ENCODE results near the gene AP1S3.
A peak's percentile ranks its signal among the peaks of the same experiment; 100 is the strongest.

The AP1S3 gene

DNA sequence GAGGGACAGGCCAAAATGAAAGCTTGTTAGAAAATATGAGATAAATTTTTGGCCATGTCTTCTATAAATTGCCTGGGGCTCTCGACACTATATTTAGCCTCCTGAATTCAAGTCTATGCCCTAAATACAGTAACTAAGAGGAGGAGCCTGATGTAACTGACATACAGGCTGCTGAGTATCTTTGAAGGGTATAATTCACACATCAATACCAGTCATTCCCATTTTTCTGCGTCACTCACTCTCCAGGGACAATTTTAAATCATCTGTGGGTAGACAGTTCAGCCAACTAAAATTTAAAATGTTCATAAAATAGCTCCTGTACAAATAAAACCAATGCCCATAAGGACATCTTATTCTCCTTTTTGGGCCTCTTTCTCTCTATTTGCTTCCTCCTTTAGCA lies 105.9 kb downstream of the AP1S3 start:
- no peak overlapping the region for H3K27ac ChIP-seq (ENCODE audit: low read length)
- no peak overlapping the region for H3K4me3 ChIP-seq (ENCODE audit: low read length)
- no peak overlapping the region for H3K9ac ChIP-seq (ENCODE audit: low read length)
- peaks cover 11% of the 10 kb centered on the region for H3K4me1 ChIP-seq (ENCODE audit: control insufficient read depth, low read depth, low read length)
- H3K36me3 ChIP-seq (ENCODE audit: control insufficient read depth, low read depth, low read length) = no peaks in the 10 kb centered on the region
- H3K27me3 ChIP-seq (ENCODE audit: control insufficient read depth, insufficient read depth, low read length) = no peaks in the 10 kb centered on the region
- H3K9me3 ChIP-seq (ENCODE audit: control insufficient read depth, low read depth, low read length) = no peaks in the 10 kb centered on the region

DNA sequence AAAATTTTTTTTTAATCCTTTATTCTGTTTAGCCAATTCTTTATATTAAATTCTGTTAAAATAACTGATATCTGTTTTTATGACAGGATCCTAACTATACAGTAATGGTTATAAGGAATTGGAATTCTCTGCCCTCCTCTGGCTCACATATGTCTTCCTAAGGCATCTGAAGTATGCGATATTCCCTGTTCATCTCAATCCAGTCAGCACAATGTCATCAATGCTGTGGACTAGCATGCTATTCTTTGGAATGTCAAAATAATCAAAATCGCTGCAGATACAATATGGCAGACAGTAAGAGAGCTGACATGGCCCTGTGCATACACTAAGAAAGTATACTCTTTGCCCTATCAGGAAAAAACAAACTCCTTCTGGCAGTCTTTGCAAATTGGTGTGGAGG lies 107.6 kb downstream of the AP1S3 start:
- peaks cover 27% of the 10 kb centered on the region for H3K4me1 ChIP-seq (ENCODE audit: control insufficient read depth, low read depth, low read length)
- no peaks in the 10 kb centered on the region for H3K27me3 ChIP-seq (ENCODE audit: control insufficient read depth, insufficient read depth, low read length)
- no peak overlapping the region for H3K4me3 ChIP-seq (ENCODE audit: low read length)
- no peaks in the 10 kb centered on the region for H3K36me3 ChIP-seq (ENCODE audit: control insufficient read depth, low read depth, low read length)
- no peak overlapping the region for H3K9ac ChIP-seq (ENCODE audit: low read length)
- H3K27ac ChIP-seq (ENCODE audit: low read length) = no peak overlapping the region
- no peaks in the 10 kb centered on the region for H3K9me3 ChIP-seq (ENCODE audit: control insufficient read depth, low read depth, low read length)

GRCh38 chr2:223727562-223727961 lies 109.8 kb downstream of the AP1S3 start:
- Histone ChIP-seq H3K27ac (ENCODE audit: low read length) (no peak overlapping the region), H3K9ac (ENCODE audit: low read length) (no peak overlapping the region), H3K9me3 (ENCODE audit: control insufficient read depth, low read depth, low read length) (no peaks in the 10 kb centered on the region), H3K4me1 (ENCODE audit: control insufficient read depth, low read depth, low read length) (peaks cover 36% of the 10 kb centered on the region), H3K4me3 (ENCODE audit: low read length) (no peak overlapping the region), H3K27me3 (ENCODE audit: control insufficient read depth, insufficient read depth, low read length) (no peaks in the 10 kb centered on the region), H3K36me3 (ENCODE audit: control insufficient read depth, low read depth, low read length) (no peaks in the 10 kb centered on the region)

- Histone ChIP-seq H3K36me3 (ENCODE audit: control insufficient read depth, low read depth, low read length) (no peaks in the 10 kb centered on the region), H3K9me3 (ENCODE audit: control insufficient read depth, low read depth, low read length) (no peaks in the 10 kb centered on the region), H3K27me3 (ENCODE audit: control insufficient read depth, insufficient read depth, low read length) (no peaks in the 10 kb centered on the region), H3K27ac (ENCODE audit: low read length) (peak overlapping the region; percentile 86), H3K9ac (ENCODE audit: low read length) (peak overlapping the region; percentile 67), H3K4me1 (ENCODE audit: control insufficient read depth, low read depth, low read length) (peaks cover 36% of the 10 kb centered on the region), H3K4me3 (ENCODE audit: low read length) (no peak overlapping the region)
Observed at GRCh38 chr2:223725986-223726970, 111.1 kb downstream of the AP1S3 start.

DNA sequence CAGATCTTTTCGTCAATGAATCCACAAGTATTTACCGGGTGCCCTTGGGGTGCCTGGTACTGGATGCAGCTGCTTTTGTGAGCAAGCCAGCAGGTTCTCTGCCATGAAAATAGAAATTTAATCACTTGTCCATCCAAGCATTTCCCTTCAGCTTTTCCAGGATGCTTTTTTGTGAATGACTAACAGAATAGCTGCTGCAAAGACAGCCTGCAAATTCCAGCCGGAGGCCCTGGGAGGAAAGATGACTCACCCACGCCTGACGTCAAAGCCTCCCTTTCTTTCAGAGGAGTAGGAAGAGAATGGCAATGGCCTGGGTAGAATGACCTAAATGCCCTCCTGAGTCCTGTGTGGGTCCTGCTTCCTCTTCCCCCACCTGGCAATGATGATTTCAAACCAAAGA lies 111.9 kb downstream of the AP1S3 start:
- Histone ChIP-seq H3K9ac (ENCODE audit: low read length) (peak overlapping the region; percentile 67), H3K9me3 (ENCODE audit: control insufficient read depth, low read depth, low read length) (no peaks in the 10 kb centered on the region), H3K4me3 (ENCODE audit: low read length) (peak overlapping the region; percentile 44), H3K27ac (ENCODE audit: low read length) (peak overlapping the region; percentile 86), H3K4me1 (ENCODE audit: control insufficient read depth, low read depth, low read length) (peaks cover 36% of the 10 kb centered on the region), H3K27me3 (ENCODE audit: control insufficient read depth, insufficient read depth, low read length) (no peaks in the 10 kb centered on the region), H3K36me3 (ENCODE audit: control insufficient read depth, low read depth, low read length) (no peaks in the 10 kb centered on the region)

GRCh38 chr2:223724861-223725260 lies 112.5 kb downstream of the AP1S3 start:
- H3K27ac ChIP-seq (ENCODE audit: low read length) = peak overlapping the region; percentile 86
- H3K9me3 ChIP-seq (ENCODE audit: control insufficient read depth, low read depth, low read length) = no peaks in the 10 kb centered on the region
- H3K4me1 ChIP-seq (ENCODE audit: control insufficient read depth, low read depth, low read length) = peaks cover 36% of the 10 kb centered on the region
- peak overlapping the region; percentile 67 for H3K9ac ChIP-seq (ENCODE audit: low read length)
- H3K27me3 ChIP-seq (ENCODE audit: control insufficient read depth, insufficient read depth, low read length) = no peaks in the 10 kb centered on the region
- H3K36me3 ChIP-seq (ENCODE audit: control insufficient read depth, low read depth, low read length) = no peaks in the 10 kb centered on the region
- H3K4me3 ChIP-seq (ENCODE audit: low read length) = peak overlapping the region; percentile 44

- Histone ChIP-seq H3K36me3 (ENCODE audit: control insufficient read depth, low read depth, low read length) (no peaks in the 10 kb centered on the region), H3K4me3 (ENCODE audit: low read length) (peak overlapping the region; percentile 55), H3K9me3 (ENCODE audit: control insufficient read depth, low read depth, low read length) (no peaks in the 10 kb centered on the region), H3K9ac (ENCODE audit: low read length) (peak overlapping the region; percentile 67), H3K4me1 (ENCODE audit: control insufficient read depth, low read depth, low read length) (peaks cover 36% of the 10 kb centered on the region), H3K27me3 (ENCODE audit: control insufficient read depth, insufficient read depth, low read length) (no peaks in the 10 kb centered on the region), H3K27ac (ENCODE audit: low read length) (peak overlapping the region; percentile 86)
Observed at GRCh38 chr2:223723954-223724411, 113.4 kb downstream of the AP1S3 start.

DNA sequence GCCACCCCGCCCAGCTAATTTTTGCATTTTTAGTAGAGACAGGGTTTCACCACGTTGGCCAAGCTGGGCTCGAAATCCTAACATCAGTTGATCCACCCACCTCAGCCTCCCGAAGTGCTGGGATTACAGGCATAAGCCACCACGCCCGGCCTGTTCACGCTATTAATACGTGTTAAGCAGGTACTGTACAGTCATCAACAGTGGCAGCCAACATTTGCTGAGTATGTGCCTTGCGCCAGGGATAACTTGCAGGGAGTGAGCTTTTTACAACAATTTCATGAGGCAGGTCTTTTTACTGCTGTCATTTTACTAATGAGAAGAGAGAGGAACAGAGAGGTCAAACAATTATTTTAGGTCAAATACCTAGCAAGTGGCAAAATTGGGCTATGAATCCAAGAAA lies 115.2 kb downstream of the AP1S3 start:
- H3K9ac ChIP-seq (ENCODE audit: low read length) = no peak overlapping the region
- H3K4me3 ChIP-seq (ENCODE audit: low read length) = peak overlapping the region; percentile 0
- no peaks in the 10 kb centered on the region for H3K9me3 ChIP-seq (ENCODE audit: control insufficient read depth, low read depth, low read length)
- H3K27me3 ChIP-seq (ENCODE audit: control insufficient read depth, insufficient read depth, low read length) = no peaks in the 10 kb centered on the region
- no peak overlapping the region for H3K27ac ChIP-seq (ENCODE audit: low read length)
- H3K36me3 ChIP-seq (ENCODE audit: control insufficient read depth, low read depth, low read length) = no peaks in the 10 kb centered on the region
- peaks cover 31% of the 10 kb centered on the region for H3K4me1 ChIP-seq (ENCODE audit: control insufficient read depth, low read depth, low read length)

DNA sequence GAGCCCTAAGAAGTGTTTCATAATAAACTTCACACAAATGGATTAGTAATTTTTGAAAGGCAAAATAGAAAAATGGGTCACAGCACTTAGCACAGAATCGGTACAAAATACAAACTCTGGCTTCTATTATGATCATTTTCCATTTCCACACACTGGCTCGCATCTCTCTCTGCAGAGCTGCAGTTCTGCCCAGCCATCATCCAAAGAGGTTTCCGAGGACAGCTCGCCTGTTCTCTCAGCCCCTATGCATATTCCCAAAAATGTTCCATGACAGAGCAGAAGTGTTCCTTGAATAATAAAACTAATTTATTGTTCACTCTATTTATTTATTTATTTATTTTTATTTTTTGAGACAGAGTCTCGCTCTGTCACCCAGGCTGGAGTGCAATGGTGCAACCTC lies 115.6 kb downstream of the AP1S3 start:
- H3K4me1 ChIP-seq (ENCODE audit: control insufficient read depth, low read depth, low read length) = peaks cover 26% of the 10 kb centered on the region
- H3K9ac ChIP-seq (ENCODE audit: low read length) = no peak overlapping the region
- H3K4me3 ChIP-seq (ENCODE audit: low read length) = no peak overlapping the region
- no peaks in the 10 kb centered on the region for H3K27me3 ChIP-seq (ENCODE audit: control insufficient read depth, insufficient read depth, low read length)
- H3K9me3 ChIP-seq (ENCODE audit: control insufficient read depth, low read depth, low read length) = no peaks in the 10 kb centered on the region
- no peak overlapping the region for H3K27ac ChIP-seq (ENCODE audit: low read length)
- H3K36me3 ChIP-seq (ENCODE audit: control insufficient read depth, low read depth, low read length) = peaks cover under 1% of the 10 kb centered on the region

- Histone ChIP-seq H3K27me3 (ENCODE audit: control insufficient read depth, insufficient read depth, low read length) (no peaks in the 10 kb centered on the region), H3K36me3 (ENCODE audit: control insufficient read depth, low read depth, low read length) (peaks cover 3% of the 10 kb centered on the region), H3K9ac (ENCODE audit: low read length) (no peak overlapping the region), H3K27ac (ENCODE audit: low read length) (no peak overlapping the region), H3K9me3 (ENCODE audit: control insufficient read depth, low read depth, low read length) (no peaks in the 10 kb centered on the region), H3K4me3 (ENCODE audit: low read length) (no peak overlapping the region), H3K4me1 (ENCODE audit: control insufficient read depth, low read depth, low read length) (peaks cover 15% of the 10 kb centered on the region)
Observed at GRCh38 chr2:223720367-223720766, 117.0 kb downstream of the AP1S3 start.

DNA sequence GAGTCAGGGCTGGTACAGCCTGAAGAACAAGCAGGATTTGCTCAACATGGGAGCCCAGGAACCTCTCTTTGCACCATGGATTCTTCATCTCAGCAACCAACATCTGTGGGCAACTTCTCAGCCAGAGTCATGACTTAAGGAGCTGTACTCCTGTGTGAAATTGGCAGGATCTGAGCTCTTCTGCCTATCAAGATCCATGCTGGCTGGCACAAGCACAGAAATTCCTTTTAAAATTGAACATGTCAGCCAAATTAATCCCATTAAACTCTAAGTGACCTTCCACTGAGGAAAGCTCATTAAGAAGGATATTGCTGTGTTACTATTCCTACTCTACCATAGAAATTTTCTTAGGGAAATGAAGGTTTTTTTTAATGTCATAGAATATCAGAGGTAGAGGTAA lies 124.7 kb downstream of the AP1S3 start:
- peaks cover 3% of the 10 kb centered on the region for H3K36me3 ChIP-seq (ENCODE audit: control insufficient read depth, low read depth, low read length)
- no peak overlapping the region for H3K9ac ChIP-seq (ENCODE audit: low read length)
- no peak overlapping the region for H3K27ac ChIP-seq (ENCODE audit: low read length)
- no peak overlapping the region for H3K4me3 ChIP-seq (ENCODE audit: low read length)
- H3K4me1 ChIP-seq (ENCODE audit: control insufficient read depth, low read depth, low read length) = no peaks in the 10 kb centered on the region
- H3K27me3 ChIP-seq (ENCODE audit: control insufficient read depth, insufficient read depth, low read length) = no peaks in the 10 kb centered on the region
- H3K9me3 ChIP-seq (ENCODE audit: control insufficient read depth, low read depth, low read length) = no peaks in the 10 kb centered on the region
